ENCODE data around the gene SDK2. TPM values are rescaled to one million over a fixed set of nuclear protein-coding genes. Genes with fewer than 3 reads are reported as not detected.
"Not testable (repeated sequence)": the region's sequence is repeated elsewhere in the genome, so short reads cannot be mapped to it uniquely, and the experiment has no call there.

Gene SDK2
- total and polyA plus RNA-seq, 4 donors = 0.15 to 5.3 (median 2.5) TPM

- Histone ChIP-seq H3K4me3 (ENCODE audit: low read length in 2 of 2) (no peak overlapping the region), H3K27me3 (ENCODE audit: control insufficient read depth in 1 of 2, insufficient read depth in 2 of 2, low read length in 1 of 2) (no peaks in the 10 kb centered on the region), H3K36me3 (ENCODE audit: control insufficient read depth in 1 of 2, insufficient read depth in 2 of 2, low read length in 1 of 2) (no peaks in the 10 kb centered on the region), H3K9me3 (ENCODE audit: control insufficient read depth, low read length) (no peaks in the 10 kb centered on the region), H3K4me1 (ENCODE audit: control insufficient read depth in 1 of 2, insufficient read depth in 2 of 2, low read length in 2 of 2) (peaks cover 0 to 1% of the 10 kb centered on the region in 2 donors), H3K27ac (ENCODE audit: low read depth in 1 of 2, low read length in 2 of 2) (no peak overlapping the region)
- WGBS, 2 donors = 81 to 85% methylated on average over 8 of the region's 8 CpGs
- no peak for ATAC-seq (ENCODE audit: low FRiP score)
- intact Hi-C loops (cut with DNase I) = loop anchor here (10.0 kb wide), 1 partner anchor 51 kb away; no protein-coding TSS in a partner anchor
- no peak for DNase-seq
These were observed 330.6 kb downstream of the SDK2 start for GRCh38 chr17:73313526-73314127.

GRCh38 chr17:73312887-73313286 lies 331.4 kb downstream of the SDK2 start:
- H3K36me3 ChIP-seq (ENCODE audit: control insufficient read depth in 1 of 2, insufficient read depth in 2 of 2, low read length in 1 of 2); H3K4me1 ChIP-seq (ENCODE audit: control insufficient read depth in 1 of 2, insufficient read depth in 2 of 2, low read length in 2 of 2); H3K27ac ChIP-seq (ENCODE audit: low read depth in 1 of 2, low read length in 2 of 2); DNase-seq; H3K27me3 ChIP-seq (ENCODE audit: control insufficient read depth in 1 of 2, insufficient read depth in 2 of 2, low read length in 1 of 2); H3K4me3 ChIP-seq (ENCODE audit: low read length in 2 of 2); H3K9me3 ChIP-seq (ENCODE audit: control insufficient read depth, low read length); ATAC-seq (ENCODE audit: low FRiP score): not testable (repeated sequence)
- intact Hi-C loops (cut with DNase I) = loop anchor here (10.0 kb wide), 1 partner anchor 52 kb away; no protein-coding TSS in a partner anchor
- 81 to 86% methylated on average over 10 to 11 of the region's 11 CpGs for WGBS, 2 donors

- intact Hi-C loops (cut with DNase I) = loop anchor here (1.0 to 10.0 kb wide), 3 partner anchors 19 to 57 kb away; no protein-coding TSS in a partner anchor
- peak; percentile 95 for ATAC-seq (ENCODE audit: low FRiP score)
- Histone ChIP-seq H3K36me3 (ENCODE audit: control insufficient read depth in 1 of 2, insufficient read depth in 2 of 2, low read length in 1 of 2) (no peaks in the 10 kb centered on the region), H3K4me1 (ENCODE audit: control insufficient read depth in 1 of 2, insufficient read depth in 2 of 2, low read length in 2 of 2) (peaks cover 0 to 1% of the 10 kb centered on the region in 2 donors), H3K9me3 (ENCODE audit: control insufficient read depth, low read length) (no peaks in the 10 kb centered on the region), H3K27ac (ENCODE audit: low read depth in 1 of 2, low read length in 2 of 2) (peak within 1 kb of the TSS; percentile 45 to 90), H3K27me3 (ENCODE audit: control insufficient read depth in 1 of 2, insufficient read depth in 2 of 2, low read length in 1 of 2) (no peaks in the 10 kb centered on the region), H3K4me3 (ENCODE audit: low read length in 2 of 2) (peak within 1 kb of the TSS; percentile 74 to 93)
- 1% methylated on average over 47 to 71 of the region's 71 CpGs for WGBS, 2 donors
- peak; percentile 97 to 99 for DNase-seq
These were observed 332.2 kb downstream of the SDK2 start, which contains the start of gene CDC42EP4 for GRCh38 chr17:73311781-73312641. Gene CDC42EP4 (minus strand): TSS chr17:73312001. CDS start chr17:73286500, 25,501 bp downstream.

- Histone ChIP-seq H3K9me3 (ENCODE audit: control insufficient read depth, low read length) (no peaks in the 10 kb centered on the region), H3K4me1 (ENCODE audit: control insufficient read depth in 1 of 2, insufficient read depth in 2 of 2, low read length in 2 of 2) (peaks cover 1 to 3% of the 10 kb centered on the region in 2 donors)
- intact Hi-C loops (cut with DNase I) = loop anchor here (1.0 to 10.0 kb wide), 3 partner anchors 19 to 56 kb away; no protein-coding TSS in a partner anchor
These were observed 332.8 kb downstream of the SDK2 start for GRCh38 chr17:73311428-73311780.

GRCh38 chr17:73309727-73310596 lies 334.3 kb downstream of the SDK2 start:
- intact Hi-C loops (cut with DNase I) = loop anchor here (2.0 to 10.0 kb wide), 5 partner anchors 17 to 117 kb away; partner anchors contain the start of gene COG1 (in 1 of the 2)
- 15 to 19% methylated on average over 21 of the region's 21 CpGs for WGBS, 2 donors
- Histone ChIP-seq H3K27ac (ENCODE audit: low read depth in 1 of 2, low read length in 2 of 2) (peak overlapping the region; percentile 38 to 62), H3K4me3 (ENCODE audit: low read length in 2 of 2) (peak overlapping the region; percentile 37 to 93), H3K9me3 (ENCODE audit: control insufficient read depth, low read length) (no peaks in the 10 kb centered on the region), H3K36me3 (ENCODE audit: control insufficient read depth in 1 of 2, insufficient read depth in 2 of 2, low read length in 1 of 2) (no peaks in the 10 kb centered on the region), H3K27me3 (ENCODE audit: control insufficient read depth in 1 of 2, insufficient read depth in 2 of 2, low read length in 1 of 2) (no peaks in the 10 kb centered on the region), H3K4me1 (ENCODE audit: control insufficient read depth in 1 of 2, insufficient read depth in 2 of 2, low read length in 2 of 2) (peaks cover 3 to 6% of the 10 kb centered on the region in 2 donors)
- ATAC-seq (ENCODE audit: low FRiP score) (no peak), DNase-seq (no peak)

More at GRCh38 chr17:73311428-73311780, 332.8 kb downstream of the SDK2 start:
- DNase-seq = peak; percentile 69 to 85
- H3K4me3 ChIP-seq (ENCODE audit: low read length in 2 of 2) = peak overlapping the region; percentile 74 to 93
- no peaks in the 10 kb centered on the region for H3K27me3 ChIP-seq (ENCODE audit: control insufficient read depth in 1 of 2, insufficient read depth in 2 of 2, low read length in 1 of 2)
- ATAC-seq (ENCODE audit: low FRiP score) = peak; percentile 46
- 0% methylated on average over 26 to 38 of the region's 38 CpGs for WGBS, 2 donors
- no peaks in the 10 kb centered on the region for H3K36me3 ChIP-seq (ENCODE audit: control insufficient read depth in 1 of 2, insufficient read depth in 2 of 2, low read length in 1 of 2)
- peak overlapping the region; percentile 45 to 90 for H3K27ac ChIP-seq (ENCODE audit: low read depth in 1 of 2, low read length in 2 of 2)

GRCh38 chr17:73308959-73309358 lies 335.3 kb downstream of the SDK2 start:
- not testable (repeated sequence) for H3K36me3 ChIP-seq (ENCODE audit: control insufficient read depth in 1 of 2, insufficient read depth in 2 of 2, low read length in 1 of 2); H3K4me3 ChIP-seq (ENCODE audit: low read length in 2 of 2); H3K4me1 ChIP-seq (ENCODE audit: control insufficient read depth in 1 of 2, insufficient read depth in 2 of 2, low read length in 2 of 2); DNase-seq; H3K27me3 ChIP-seq (ENCODE audit: control insufficient read depth in 1 of 2, insufficient read depth in 2 of 2, low read length in 1 of 2); H3K9me3 ChIP-seq (ENCODE audit: control insufficient read depth, low read length); ATAC-seq (ENCODE audit: low FRiP score)
- intact Hi-C loops (cut with DNase I) = loop anchor here (2.0 to 10.0 kb wide), 3 partner anchors 33 to 116 kb away; partner anchors contain the start of gene COG1 (in 1 of the 2)
- peak overlapping the region in 1 of 2 donors; percentile 20 for H3K27ac ChIP-seq (ENCODE audit: low read depth in 1 of 2, low read length in 2 of 2)
- WGBS, 2 donors = 72% methylated on average over 5 of the region's 5 CpGs

- intact Hi-C loops (cut with DNase I) = loop anchor here (2.0 to 10.0 kb wide), 3 partner anchors 34 to 115 kb away; partner anchors contain the start of gene COG1 (in 1 of the 2)
- Histone ChIP-seq H3K9me3 (ENCODE audit: control insufficient read depth, low read length) (no peaks in the 10 kb centered on the region), H3K4me1 (ENCODE audit: control insufficient read depth in 1 of 2, insufficient read depth in 2 of 2, low read length in 2 of 2) (peaks cover 3 to 6% of the 10 kb centered on the region in 2 donors), H3K27ac (ENCODE audit: low read depth in 1 of 2, low read length in 2 of 2) (peak overlapping the region; percentile 71 to 96), H3K36me3 (ENCODE audit: control insufficient read depth in 1 of 2, insufficient read depth in 2 of 2, low read length in 1 of 2) (no peaks in the 10 kb centered on the region), H3K4me3 (ENCODE audit: low read length in 2 of 2) (no peak overlapping the region), H3K27me3 (ENCODE audit: control insufficient read depth in 1 of 2, insufficient read depth in 2 of 2, low read length in 1 of 2) (no peaks in the 10 kb centered on the region)
- peak; percentile 31 for ATAC-seq (ENCODE audit: low FRiP score)
- DNase-seq = peak; percentile 90
- WGBS, 2 donors = 7 to 10% methylated on average over 23 of the region's 23 CpGs
These were observed 336.0 kb downstream of the SDK2 start for GRCh38 chr17:73308017-73308823.
